Endothelial cell of umbilical vein (primary cell): ENCODE results near the gene ENKD1. TPM values are rescaled to one million over a fixed set of nuclear protein-coding genes. Genes with fewer than 3 reads are reported as not detected.

Experiments used
- BruUV-seq: library from RNA; stranded (reverse); fragments of 400-500 nt; replicated peaks from 2 replicates; lab custom pipeline; 2021; lab: Mats Ljungman, UMichigan
- CTCF ChIA-PET: fragments of 300-600, 350-600 bp; sonication (Branson Sonifier 250); formaldehyde crosslinking; loops from one replicate; lab custom pipeline; 2021; ENCODE audit warnings: antibody characterized with exemption, inconsistent platforms; lab: Charles Lee
- POLR2A ChIA-PET: fragments of 300-600, 350-600 bp; sonication (Branson Sonifier 250); formaldehyde crosslinking; loops from one replicate; lab custom pipeline; 2021; ENCODE audit warnings: antibody characterized with exemption, inconsistent platforms; lab: Charles Lee
- DNase-seq: peaks from one replicate; pipeline ENCODE4 v3.0.0-alpha.2; 2011; ENCODE audit warnings: low read depth, low spot score
- FAIRE-seq: peaks from 2 replicates; lab custom pipeline; 2011; peaks lifted over from hg19 to GRCh38; lab: Jason Lieb, UNC
- H2AFZ ChIP-seq: 2 replicates; pipeline ENCODE4 v1.6.0; 2012; ENCODE audit warnings: low read depth, low read length, control low read depth, inconsistent platforms
- H3K27ac ChIP-seq: 2 replicates; pipeline ENCODE4 v1.5.1; 2011; ENCODE audit warnings: low read depth, mild to moderate bottlenecking, control low read depth, low read length, moderate library complexity; ENCODE audit not compliant: insufficient read depth
- H3K27me3 ChIP-seq, 2 experiments: 2 replicates each; pipeline versions ENCODE4 v1.6.0 to v1.6.1; 2011; ENCODE audit warnings: low read length in 2 of 2, mixed read lengths in 1 of 2; ENCODE audit not compliant: control insufficient read depth in 2 of 2, insufficient read depth in 2 of 2
- H3K36me3 ChIP-seq, 2 experiments: 2 replicates in 1 of 2; 3 replicates in 1 of 2; pipeline ENCODE4 v1.5.1; 2011; ENCODE audit warnings: low read length in 2 of 2, mild to moderate bottlenecking in 1 of 2, moderate library complexity in 1 of 2; ENCODE audit not compliant: control insufficient read depth in 2 of 2, insufficient read depth in 2 of 2; ENCODE audit errors: extremely low read depth in 1 of 2
- H3K4me1 ChIP-seq: 3 replicates; pipeline ENCODE4 v1.5.1; 2011; ENCODE audit warnings: mild to moderate bottlenecking, low read length; ENCODE audit not compliant: control insufficient read depth, insufficient read depth; ENCODE audit errors: extremely low read depth
- H3K4me2 ChIP-seq: 2 replicates; pipeline ENCODE4 v1.6.1; 2011; ENCODE audit warnings: low read length, control low read depth, mixed read lengths; ENCODE audit not compliant: insufficient read depth
- H3K4me3 ChIP-seq, 3 experiments: fragments of 200-600 bp in 1 of 3; sonication (generic), shearing (Covaris generic) in 1 of 3; replicated peaks in 1 of 3; 2 replicates each; pipeline ENCODE4 v1.5.1; 2011 to 2016; ENCODE audit warnings: control low read depth in 3 of 3, low read length in 3 of 3, mild to moderate bottlenecking in 2 of 3, inconsistent platforms in 1 of 3, low read depth in 1 of 3, moderate library complexity in 1 of 3; ENCODE audit not compliant: insufficient read depth in 1 of 3
- H3K79me2 ChIP-seq: 2 replicates; pipeline ENCODE4 v1.6.0; 2012; ENCODE audit warnings: low read length, inconsistent platforms; ENCODE audit not compliant: control insufficient read depth, insufficient read depth
- H3K9ac ChIP-seq: replicated peaks from 2 replicates; pipeline ENCODE3; 2011; ENCODE audit warnings: low read length, control low read depth; ENCODE audit not compliant: insufficient read depth; ENCODE audit errors: extremely low read depth
- H3K9me1 ChIP-seq: replicated peaks from 3 replicates; pipeline ENCODE4 v1.6.0; 2011; ENCODE audit warnings: mild to moderate bottlenecking, low read length; ENCODE audit not compliant: control insufficient read depth, insufficient read depth; ENCODE audit errors: extremely low read depth
- H3K9me3 ChIP-seq: replicated peaks from 2 replicates; pipeline ENCODE4 v1.5.1; 2012; ENCODE audit warnings: low read length, inconsistent platforms; ENCODE audit not compliant: control insufficient read depth, insufficient read depth
- H4K20me1 ChIP-seq: replicated peaks from 2 replicates; pipeline ENCODE3; 2011; ENCODE audit warnings: mild to moderate bottlenecking, low read length; ENCODE audit not compliant: control insufficient read depth, insufficient read depth; ENCODE audit errors: extremely low read depth
- EZH2 ChIP-seq: IDR thresholded peaks from 2 replicates; pipeline ENCODE4 v1.6.1; 2012; ENCODE audit warnings: borderline replicate concordance, low read depth, mild to moderate bottlenecking, moderate library complexity, low read length, inconsistent platforms; ENCODE audit not compliant: severe bottlenecking
- FOS ChIP-seq: IDR thresholded peaks from 2 replicates; pipeline ENCODE4 v1.6.1; 2011; ENCODE audit warnings: mild to moderate bottlenecking, low read length, moderate library complexity, borderline replicate concordance; ENCODE audit not compliant: insufficient read depth
- GATA2 ChIP-seq: IDR thresholded peaks from 2 replicates; pipeline ENCODE4 v1.7.0; 2011; ENCODE audit warnings: low read depth, mild to moderate bottlenecking, moderate library complexity, mixed read lengths, low read length; ENCODE audit not compliant: insufficient read length, insufficient read depth
- JUN ChIP-seq: IDR thresholded peaks from 2 replicates; pipeline ENCODE4 v1.6.1; 2011; ENCODE audit warnings: borderline replicate concordance, low read depth; ENCODE audit not compliant: insufficient read length, insufficient read depth
- MYC ChIP-seq: IDR thresholded peaks from one replicate; pipeline ENCODE4 v1.6.1; 2011; ENCODE audit warnings: mild to moderate bottlenecking, low read depth, low read length
- POLR2A ChIP-seq: IDR thresholded peaks from 2 replicates; pipeline ENCODE4 v1.6.1; 2012; ENCODE audit warnings: low read depth, mild to moderate bottlenecking, control low read depth, low read length
- POLR2AphosphoS5 ChIP-seq: IDR thresholded peaks from 2 replicates; pipeline ENCODE4 v1.6.1; 2012; ENCODE audit warnings: low read depth, mild to moderate bottlenecking, control low read depth, low read length, moderate library complexity; ENCODE audit not compliant: insufficient read depth
- dilution Hi-C: fragments of 300-500 bp; cut with MboI; formaldehyde crosslinking; loops from one replicate; pipeline ENCODE4 v1.15.0; 2019; ENCODE audit warnings: low sequenced_read_pairs; ENCODE audit not compliant: extremely low pct_ligation_motif_present
- intact Hi-C: fragments of 100-400 bp; cut with micrococcal nuclease; formaldehyde crosslinking; loops from one replicate; pipeline ENCODE4 v1.10.0; 2022
- polyA plus RNA-seq, 4 experiments: library from polyadenylated mRNA; depleted of rRNA in 3 of 4; stranded (reverse) in 3 of 4; unstranded in 1 of 4; fragments of >200 nt; gene quantifications; 2 replicates each; pipeline versions ENCODE4 v1.2.1 to v1.2.3, GENCODE V29; 2011 to 2012; ENCODE audit warnings: missing spikeins in 1 of 4
- total RNA-seq: library from RNA; stranded (reverse); gene quantifications from 2 replicates; pipeline ENCODE4 v1.2.3, GENCODE V29; 2021
- TF ChIP-seq, protein P1 (sequence below): IDR thresholded peaks from 2 replicates; pipeline ENCODE4 v1.6.1; 2011; ENCODE audit not compliant: insufficient read depth, insufficient read length
- TF ChIP-seq, protein P2 (sequence below), 2 donors: IDR thresholded peaks; 1 replicate in 1 of 2; 2 replicates in 1 of 2; pipeline ENCODE4 v1.5.1; 2011; ENCODE audit warnings: low read length in 2 of 2, mild to moderate bottlenecking in 2 of 2, moderate library complexity in 2 of 2, control low read depth in 1 of 2, inconsistent platforms in 1 of 2, low read depth in 1 of 2; ENCODE audit not compliant: insufficient read depth in 1 of 2; ENCODE audit errors: extremely low read depth in 1 of 2

Gene ENKD1
- total and polyA plus RNA-seq, 2 donors (not counting 3 experiments of a cell fraction or from before 2014, with no cell fraction given): 16.7 to 17.3 TPM

DNA sequence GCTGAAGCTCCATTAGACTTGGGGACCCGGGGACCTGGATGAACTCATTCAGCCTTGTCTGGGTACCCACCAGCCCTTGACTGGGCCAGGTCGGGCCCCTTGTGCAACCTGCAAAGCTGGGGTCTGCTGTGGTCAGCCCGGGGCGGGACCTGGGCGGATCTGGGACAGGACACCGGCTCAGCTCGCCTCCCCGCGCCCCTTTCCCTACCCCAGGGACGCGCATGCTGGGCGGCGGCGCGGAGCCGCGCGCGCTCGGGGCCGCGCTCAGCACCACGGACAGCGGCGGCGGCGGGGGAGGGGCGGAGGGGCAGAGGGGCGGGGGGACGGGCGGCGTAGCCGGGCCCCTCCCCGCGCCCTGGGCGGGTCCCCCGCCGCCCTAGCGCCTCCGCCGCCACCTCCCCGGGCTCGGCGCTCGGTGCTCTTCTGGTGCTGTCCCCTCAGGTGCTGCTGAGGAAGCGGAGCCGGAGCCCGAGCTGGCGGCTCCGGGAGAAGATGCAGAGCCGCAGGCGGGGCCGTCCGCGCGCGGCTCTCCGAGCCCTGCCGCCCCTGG is 13.9 kb downstream of the ENKD1 start:
- BruUV-seq: no TSS peak
- H3K36me3 ChIP-seq: no peaks in the 10 kb centered on the region
- DNase-seq (no peak), FAIRE-seq (no peak)
- no peak for TF ChIP-seq JUN
- TF ChIP-seq, protein P1, sequence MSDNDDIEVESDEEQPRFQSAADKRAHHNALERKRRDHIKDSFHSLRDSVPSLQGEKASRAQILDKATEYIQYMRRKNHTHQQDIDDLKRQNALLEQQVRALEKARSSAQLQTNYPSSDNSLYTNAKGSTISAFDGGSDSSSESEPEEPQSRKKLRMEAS: no peak
- no peak for TF ChIP-seq POLR2A
- no peak for TF ChIP-seq POLR2AphosphoS5
- TF ChIP-seq EZH2: no peak
- TF ChIP-seq, protein P2, sequence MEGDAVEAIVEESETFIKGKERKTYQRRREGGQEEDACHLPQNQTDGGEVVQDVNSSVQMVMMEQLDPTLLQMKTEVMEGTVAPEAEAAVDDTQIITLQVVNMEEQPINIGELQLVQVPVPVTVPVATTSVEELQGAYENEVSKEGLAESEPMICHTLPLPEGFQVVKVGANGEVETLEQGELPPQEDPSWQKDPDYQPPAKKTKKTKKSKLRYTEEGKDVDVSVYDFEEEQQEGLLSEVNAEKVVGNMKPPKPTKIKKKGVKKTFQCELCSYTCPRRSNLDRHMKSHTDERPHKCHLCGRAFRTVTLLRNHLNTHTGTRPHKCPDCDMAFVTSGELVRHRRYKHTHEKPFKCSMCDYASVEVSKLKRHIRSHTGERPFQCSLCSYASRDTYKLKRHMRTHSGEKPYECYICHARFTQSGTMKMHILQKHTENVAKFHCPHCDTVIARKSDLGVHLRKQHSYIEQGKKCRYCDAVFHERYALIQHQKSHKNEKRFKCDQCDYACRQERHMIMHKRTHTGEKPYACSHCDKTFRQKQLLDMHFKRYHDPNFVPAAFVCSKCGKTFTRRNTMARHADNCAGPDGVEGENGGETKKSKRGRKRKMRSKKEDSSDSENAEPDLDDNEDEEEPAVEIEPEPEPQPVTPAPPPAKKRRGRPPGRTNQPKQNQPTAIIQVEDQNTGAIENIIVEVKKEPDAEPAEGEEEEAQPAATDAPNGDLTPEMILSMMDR (IDR thresholded peaks at IDR 0.05; ENCODE audit: extremely low read depth in 1 of 2, insufficient read depth in 1 of 2, low read depth in 1 of 2, low read length in 2 of 2): no peak
- TF ChIP-seq MYC: no peak
- TF ChIP-seq FOS: no peak
- no peak for TF ChIP-seq GATA2
- H3K9me1 ChIP-seq: no peaks in the 10 kb centered on the region
- H3K9me3 ChIP-seq: no peaks in the 10 kb centered on the region
- peaks cover 5% of the 10 kb centered on the region for H3K4me1 ChIP-seq
- CTCF ChIA-PET: interaction anchor here (2.3 kb wide), 1 partner anchor 132 kb away, joined by 11 read pairs; no protein-coding TSS in a partner anchor
- H3K27ac ChIP-seq: no peak overlapping the region
- peak overlapping the region in 2 of 3 experiments; percentile 24 to 31 for H3K4me3 ChIP-seq
- no peak overlapping the region for H3K9ac ChIP-seq
- intact Hi-C loops (no loop called here), dilution Hi-C loops (no loop called here)
- H3K4me2 ChIP-seq: no peak overlapping the region
- no peaks in the 10 kb centered on the region for H3K79me2 ChIP-seq
- H2AFZ ChIP-seq: no peak overlapping the region
- H4K20me1 ChIP-seq: no peaks in the 10 kb centered on the region
- POLR2A ChIA-PET: no interaction called here
- peaks cover 41 to 47% of the 10 kb centered on the region in 2 experiments for H3K27me3 ChIP-seq
